HepG2 (cell line): ENCODE measurements around the gene LIPT1. TPM values are rescaled to one million over a fixed set of nuclear protein-coding genes. Genes with fewer than 3 reads are reported as not detected.

ENCODE experiments used
- ATF7-NPFF ChIP-seq: sonication (generic); formaldehyde crosslinking; IDR thresholded peaks from 2 replicates; pipeline ENCODE4 v1.8.1; 2023; ENCODE audit warnings: mild to moderate bottlenecking, low read depth, missing genetic modification reagents, moderate library complexity
- FIP1L1 ChIP-seq: fragments of 200-400 bp; formaldehyde crosslinking; IDR thresholded peaks from 2 replicates; pipeline ENCODE4 v1.6.1; 2018; ENCODE audit warnings: low read depth, mild to moderate bottlenecking, low read length, moderate library complexity, borderline replicate concordance; ENCODE audit not compliant: insufficient read depth
- POGZ ChIP-seq: sonication (generic); formaldehyde crosslinking; IDR thresholded peaks from 2 replicates; pipeline ENCODE4 v1.4.0; 2020; ENCODE audit warnings: mild to moderate bottlenecking, missing genetic modification reagents
- SPEN ChIP-seq: sonication (generic); formaldehyde crosslinking; IDR thresholded peaks from 2 replicates; pipeline ENCODE4 v1.5.1; 2020; ENCODE audit warnings: low read depth, mild to moderate bottlenecking, missing genetic modification reagents
- ZNF558 ChIP-seq: sonication (generic); formaldehyde crosslinking; IDR thresholded peaks from 2 replicates; pipeline ENCODE4 v1.9.0; 2022; ENCODE audit warnings: mild to moderate bottlenecking, missing genetic modification reagents, borderline replicate concordance
- ZNF790 ChIP-seq: sonication (generic); formaldehyde crosslinking; IDR thresholded peaks from 2 replicates; pipeline ENCODE4 v1.8.0; 2022; ENCODE audit warnings: missing genetic modification reagents, mild to moderate bottlenecking, borderline replicate concordance
- ZSCAN22 ChIP-seq: sonication (generic); formaldehyde crosslinking; IDR thresholded peaks from 2 replicates; pipeline ENCODE4 v1.4.0; 2020; ENCODE audit warnings: mild to moderate bottlenecking, missing genetic modification reagents
- polyA plus RNA-seq, 8 experiments: library from polyadenylated mRNA; depleted of rRNA in 3 of 8; stranded (reverse) in 7 of 8; unstranded in 1 of 8; fragments of >200 nt; fragmentation: Illumina TruSeq in 4 of 8; extraction: Trizol in 4 of 8; gene quantifications; 2 replicates each; pipeline versions ENCODE4 v1.2.1 to v1.2.3, GENCODE V29; 2011 to 2016; ENCODE audit warnings: low read depth in 4 of 8, missing spikeins in 1 of 8, mixed read lengths in 1 of 8; ENCODE audit not compliant: insufficient read depth in 1 of 8
- total RNA-seq, 5 experiments: library from RNA; depleted of rRNA; stranded (reverse); fragments of >200 nt; fragmentation: Illumina TruSeq; extraction: Trizol; gene quantifications; 2 replicates each; pipeline ENCODE4 v1.2.3, GENCODE V29; 2016; ENCODE audit warnings: low read depth in 1 of 5
- TF ChIP-seq, protein P1 (sequence below): sonication (generic); formaldehyde crosslinking; IDR thresholded peaks from 2 replicates; pipeline ENCODE4 v1.4.0; 2020; ENCODE audit warnings: missing genetic modification reagents
- TF ChIP-seq, protein P2 (sequence below), 2 experiments: sonication (generic) in 1 of 2; formaldehyde crosslinking in 1 of 2; IDR thresholded peaks; 2 replicates each; pipeline versions ENCODE4 v1.4.0 to v1.6.1; 2018 to 2020; ENCODE audit warnings: missing genetic modification reagents in 2 of 2, borderline replicate concordance in 1 of 2, low read depth in 1 of 2, mild to moderate bottlenecking in 1 of 2, missing biosample characterization in 1 of 2
- TF ChIP-seq, protein P3 (sequence below): sonication (generic); formaldehyde crosslinking; IDR thresholded peaks from 2 replicates; pipeline ENCODE4 v1.4.0; 2020; ENCODE audit warnings: missing genetic modification reagents, borderline replicate concordance
- TF ChIP-seq, protein P4 (sequence below): sonication (generic); formaldehyde crosslinking; IDR thresholded peaks from 2 replicates; pipeline ENCODE4 v1.9.0; 2022; ENCODE audit warnings: missing genetic modification reagents, mild to moderate bottlenecking, borderline replicate concordance
- TF ChIP-seq, protein P5 (sequence below): sonication (generic); formaldehyde crosslinking; IDR thresholded peaks from 2 replicates; pipeline ENCODE4 v1.5.0; 2020; ENCODE audit warnings: missing genetic modification reagents

LIPT1 gene
- total and polyA plus RNA-seq, 2 of the 13 experiments (the other 11 are each of a cell fraction or from before 2014, with no cell fraction given): 8.0 to 9.6 TPM

DNA sequence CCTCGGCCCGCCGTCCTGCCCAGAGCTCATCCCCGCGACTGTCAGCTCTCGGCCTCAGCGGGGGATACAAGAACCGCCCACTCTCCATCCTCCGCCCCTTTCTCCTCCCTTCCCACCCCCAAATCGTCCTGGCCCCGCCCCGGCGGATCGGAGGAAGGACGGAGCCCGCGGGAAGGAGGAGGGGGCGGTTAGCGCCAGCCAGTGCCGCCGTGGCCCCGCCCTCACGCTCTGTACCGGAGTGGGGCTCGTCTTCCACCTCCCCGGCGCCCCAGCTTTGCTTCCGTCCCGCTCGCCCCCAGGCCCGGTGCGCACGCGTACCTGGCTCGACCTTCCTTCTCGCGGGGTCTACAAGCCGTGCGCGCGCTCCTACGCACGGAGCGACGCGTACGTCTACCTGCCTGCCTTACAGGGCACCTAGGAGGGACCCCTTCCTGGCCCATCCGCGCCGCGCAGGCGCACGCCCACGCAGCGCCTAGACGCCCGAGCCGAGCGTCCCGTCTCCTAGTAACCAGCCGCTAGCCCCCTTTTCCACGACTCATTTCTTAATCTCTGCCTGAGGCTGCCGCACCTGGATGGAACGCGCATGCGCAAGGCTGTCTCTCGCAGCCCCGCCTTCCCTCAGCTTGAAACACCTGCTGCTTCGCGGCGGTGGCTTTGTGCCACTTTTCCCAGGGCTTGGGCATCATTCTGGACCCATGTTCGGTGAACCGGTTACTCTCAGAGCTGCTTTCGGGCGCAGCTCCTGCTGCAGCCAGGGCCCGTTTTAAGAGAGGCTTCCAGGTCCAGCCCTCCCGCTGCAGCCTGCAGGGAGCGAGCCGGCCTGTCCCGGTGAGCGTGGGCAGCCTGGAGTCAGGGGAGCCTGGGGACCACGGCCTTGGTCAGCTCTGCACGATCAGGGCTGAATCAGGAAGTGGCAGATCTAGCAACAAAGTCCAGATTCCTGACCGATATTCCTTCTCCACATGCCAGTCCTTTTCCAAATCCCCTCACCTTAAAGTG, 13.4 kb upstream of the LIPT1 start, which contains the start of gene C2orf15 (continued):
- TF ChIP-seq ZNF558: peak; percentile 65; the same call in 1 of the 2 replicates
- TF ChIP-seq FIP1L1: peak; percentile 61; the same call in 1 of the 2 replicates
- TF ChIP-seq SPEN: peak; percentile 87
- TF ChIP-seq, protein P1, sequence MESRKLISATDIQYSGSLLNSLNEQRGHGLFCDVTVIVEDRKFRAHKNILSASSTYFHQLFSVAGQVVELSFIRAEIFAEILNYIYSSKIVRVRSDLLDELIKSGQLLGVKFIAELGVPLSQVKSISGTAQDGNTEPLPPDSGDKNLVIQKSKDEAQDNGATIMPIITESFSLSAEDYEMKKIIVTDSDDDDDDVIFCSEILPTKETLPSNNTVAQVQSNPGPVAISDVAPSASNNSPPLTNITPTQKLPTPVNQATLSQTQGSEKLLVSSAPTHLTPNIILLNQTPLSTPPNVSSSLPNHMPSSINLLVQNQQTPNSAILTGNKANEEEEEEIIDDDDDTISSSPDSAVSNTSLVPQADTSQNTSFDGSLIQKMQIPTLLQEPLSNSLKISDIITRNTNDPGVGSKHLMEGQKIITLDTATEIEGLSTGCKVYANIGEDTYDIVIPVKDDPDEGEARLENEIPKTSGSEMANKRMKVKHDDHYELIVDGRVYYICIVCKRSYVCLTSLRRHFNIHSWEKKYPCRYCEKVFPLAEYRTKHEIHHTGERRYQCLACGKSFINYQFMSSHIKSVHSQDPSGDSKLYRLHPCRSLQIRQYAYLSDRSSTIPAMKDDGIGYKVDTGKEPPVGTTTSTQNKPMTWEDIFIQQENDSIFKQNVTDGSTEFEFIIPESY: peak; percentile 15; the same call in 1 of the 2 replicates
- no peak; the same call in 1 of the 2 replicates for TF ChIP-seq ZNF790 (CRISPR knock-in tag)
- TF ChIP-seq POGZ (CRISPR knock-in tag): peak; percentile 38; the same call in 1 of the 2 replicates
- TF ChIP-seq, protein P2, sequence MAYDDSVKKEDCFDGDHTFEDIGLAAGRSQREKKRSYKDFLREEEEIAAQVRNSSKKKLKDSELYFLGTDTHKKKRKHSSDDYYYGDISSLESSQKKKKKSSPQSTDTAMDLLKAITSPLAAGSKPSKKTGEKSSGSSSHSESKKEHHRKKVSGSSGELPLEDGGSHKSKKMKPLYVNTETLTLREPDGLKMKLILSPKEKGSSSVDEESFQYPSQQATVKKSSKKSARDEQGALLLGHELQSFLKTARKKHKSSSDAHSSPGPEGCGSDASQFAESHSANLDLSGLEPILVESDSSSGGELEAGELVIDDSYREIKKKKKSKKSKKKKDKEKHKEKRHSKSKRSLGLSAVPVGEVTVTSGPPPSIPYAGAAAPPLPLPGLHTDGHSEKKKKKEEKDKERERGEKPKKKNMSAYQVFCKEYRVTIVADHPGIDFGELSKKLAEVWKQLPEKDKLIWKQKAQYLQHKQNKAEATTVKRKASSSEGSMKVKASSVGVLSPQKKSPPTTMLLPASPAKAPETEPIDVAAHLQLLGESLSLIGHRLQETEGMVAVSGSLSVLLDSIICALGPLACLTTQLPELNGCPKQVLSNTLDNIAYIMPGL (CRISPR knock-in tag; IDR thresholded peaks at IDR 0.05; ENCODE audit: borderline replicate concordance in 1 of 2, low read depth in 1 of 2): peak; percentile 6 to 43
- no peak; the same call in 1 of the 2 replicates for TF ChIP-seq ATF7-NPFF
- TF ChIP-seq, protein P3, sequence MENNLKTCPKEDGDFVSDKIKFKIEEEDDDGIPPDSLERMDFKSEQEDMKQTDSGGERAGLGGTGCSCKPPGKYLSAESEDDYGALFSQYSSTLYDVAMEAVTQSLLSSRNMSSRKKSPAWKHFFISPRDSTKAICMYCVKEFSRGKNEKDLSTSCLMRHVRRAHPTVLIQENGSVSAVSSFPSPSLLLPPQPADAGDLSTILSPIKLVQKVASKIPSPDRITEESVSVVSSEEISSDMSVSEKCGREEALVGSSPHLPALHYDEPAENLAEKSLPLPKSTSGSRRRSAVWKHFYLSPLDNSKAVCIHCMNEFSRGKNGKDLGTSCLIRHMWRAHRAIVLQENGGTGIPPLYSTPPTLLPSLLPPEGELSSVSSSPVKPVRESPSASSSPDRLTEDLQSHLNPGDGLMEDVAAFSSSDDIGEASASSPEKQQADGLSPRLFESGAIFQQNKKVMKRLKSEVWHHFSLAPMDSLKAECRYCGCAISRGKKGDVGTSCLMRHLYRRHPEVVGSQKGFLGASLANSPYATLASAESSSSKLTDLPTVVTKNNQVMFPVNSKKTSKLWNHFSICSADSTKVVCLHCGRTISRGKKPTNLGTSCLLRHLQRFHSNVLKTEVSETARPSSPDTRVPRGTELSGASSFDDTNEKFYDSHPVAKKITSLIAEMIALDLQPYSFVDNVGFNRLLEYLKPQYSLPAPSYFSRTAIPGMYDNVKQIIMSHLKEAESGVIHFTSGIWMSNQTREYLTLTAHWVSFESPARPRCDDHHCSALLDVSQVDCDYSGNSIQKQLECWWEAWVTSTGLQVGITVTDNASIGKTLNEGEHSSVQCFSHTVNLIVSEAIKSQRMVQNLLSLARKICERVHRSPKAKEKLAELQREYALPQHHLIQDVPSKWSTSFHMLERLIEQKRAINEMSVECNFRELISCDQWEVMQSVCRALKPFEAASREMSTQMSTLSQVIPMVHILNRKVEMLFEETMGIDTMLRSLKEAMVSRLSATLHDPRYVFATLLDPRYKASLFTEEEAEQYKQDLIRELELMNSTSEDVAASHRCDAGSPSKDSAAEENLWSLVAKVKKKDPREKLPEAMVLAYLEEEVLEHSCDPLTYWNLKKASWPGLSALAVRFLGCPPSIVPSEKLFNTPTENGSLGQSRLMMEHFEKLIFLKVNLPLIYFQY (CRISPR knock-in tag): no peak; the same call in none of the 2 replicates
- 0 out of 2 replicates have a peak, but pooled peaks have one; percentile 58 for TF ChIP-seq ZSCAN22
- TF ChIP-seq, protein P4, sequence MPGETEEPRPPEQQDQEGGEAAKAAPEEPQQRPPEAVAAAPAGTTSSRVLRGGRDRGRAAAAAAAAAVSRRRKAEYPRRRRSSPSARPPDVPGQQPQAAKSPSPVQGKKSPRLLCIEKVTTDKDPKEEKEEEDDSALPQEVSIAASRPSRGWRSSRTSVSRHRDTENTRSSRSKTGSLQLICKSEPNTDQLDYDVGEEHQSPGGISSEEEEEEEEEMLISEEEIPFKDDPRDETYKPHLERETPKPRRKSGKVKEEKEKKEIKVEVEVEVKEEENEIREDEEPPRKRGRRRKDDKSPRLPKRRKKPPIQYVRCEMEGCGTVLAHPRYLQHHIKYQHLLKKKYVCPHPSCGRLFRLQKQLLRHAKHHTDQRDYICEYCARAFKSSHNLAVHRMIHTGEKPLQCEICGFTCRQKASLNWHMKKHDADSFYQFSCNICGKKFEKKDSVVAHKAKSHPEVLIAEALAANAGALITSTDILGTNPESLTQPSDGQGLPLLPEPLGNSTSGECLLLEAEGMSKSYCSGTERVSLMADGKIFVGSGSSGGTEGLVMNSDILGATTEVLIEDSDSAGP (CRISPR knock-in tag): peak; percentile 96
- TF ChIP-seq, protein P5, sequence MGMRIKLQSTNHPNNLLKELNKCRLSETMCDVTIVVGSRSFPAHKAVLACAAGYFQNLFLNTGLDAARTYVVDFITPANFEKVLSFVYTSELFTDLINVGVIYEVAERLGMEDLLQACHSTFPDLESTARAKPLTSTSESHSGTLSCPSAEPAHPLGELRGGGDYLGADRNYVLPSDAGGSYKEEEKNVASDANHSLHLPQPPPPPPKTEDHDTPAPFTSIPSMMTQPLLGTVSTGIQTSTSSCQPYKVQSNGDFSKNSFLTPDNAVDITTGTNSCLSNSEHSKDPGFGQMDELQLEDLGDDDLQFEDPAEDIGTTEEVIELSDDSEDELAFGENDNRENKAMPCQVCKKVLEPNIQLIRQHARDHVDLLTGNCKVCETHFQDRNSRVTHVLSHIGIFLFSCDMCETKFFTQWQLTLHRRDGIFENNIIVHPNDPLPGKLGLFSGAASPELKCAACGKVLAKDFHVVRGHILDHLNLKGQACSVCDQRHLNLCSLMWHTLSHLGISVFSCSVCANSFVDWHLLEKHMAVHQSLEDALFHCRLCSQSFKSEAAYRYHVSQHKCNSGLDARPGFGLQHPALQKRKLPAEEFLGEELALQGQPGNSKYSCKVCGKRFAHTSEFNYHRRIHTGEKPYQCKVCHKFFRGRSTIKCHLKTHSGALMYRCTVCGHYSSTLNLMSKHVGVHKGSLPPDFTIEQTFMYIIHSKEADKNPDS (CRISPR knock-in tag): peak; percentile 91; the same call in 1 of the 2 replicates
